ENCODE measurements around the gene BOC. TPM values are rescaled to one million over a fixed set of nuclear protein-coding genes. Genes with fewer than 3 reads are reported as not detected.

BOC gene
- polyA plus RNA-seq, 1 experiment: 17.7 TPM

GRCh38 chr3:113304856-113305540 lies 93.6 kb downstream of the BOC start:
- no peak for DNase-seq (ENCODE audit: low read depth)
- no peaks in the 10 kb centered on the region for H3K27me3 ChIP-seq (ENCODE audit: control insufficient read depth, insufficient read depth, low read length)
- H3K4me3 ChIP-seq (ENCODE audit: low read depth, low read length): no peak overlapping the region
- H3K36me3 ChIP-seq (ENCODE audit: control insufficient read depth, insufficient read depth, low read length): no peaks in the 10 kb centered on the region
- POLR2A ChIA-PET: no interaction called here
- CTCF ChIA-PET: no interaction called here
- no peak for TF ChIP-seq CTCF (IDR thresholded peaks at IDR 0.05; ENCODE audit: insufficient read depth, low read depth, low read length)

DNA sequence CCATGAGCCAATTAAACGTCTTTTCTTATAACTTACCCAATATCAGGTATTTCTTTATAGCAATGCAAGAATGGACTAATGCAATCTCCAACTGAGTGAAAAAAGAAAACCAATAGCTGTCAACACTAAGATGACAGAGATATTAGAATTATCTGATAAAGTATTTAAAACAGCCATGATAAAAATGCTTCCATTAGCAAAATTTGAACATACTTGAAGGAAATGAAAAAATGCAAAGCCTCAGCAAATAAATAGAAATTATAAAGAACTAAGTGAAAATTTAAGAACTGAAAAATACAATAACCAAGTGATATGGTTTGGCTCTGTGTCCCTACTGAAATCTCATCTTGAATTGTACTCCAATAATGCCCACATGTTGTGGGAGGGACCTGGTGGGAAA lies 99.6 kb downstream of the BOC start:
- H3K27me3 ChIP-seq (ENCODE audit: control insufficient read depth, insufficient read depth, low read length): no peaks in the 10 kb centered on the region
- DNase-seq (ENCODE audit: low read depth): no peak
- no peak for TF ChIP-seq CTCF (IDR thresholded peaks at IDR 0.05; ENCODE audit: insufficient read depth, low read depth, low read length)
- ChIA-PET POLR2A (no interaction called here), CTCF (no interaction called here)
- no peak overlapping the region for H3K4me3 ChIP-seq (ENCODE audit: low read depth, low read length)
- H3K36me3 ChIP-seq (ENCODE audit: control insufficient read depth, insufficient read depth, low read length): no peaks in the 10 kb centered on the region

GRCh38 chr3:113312416-113312815 lies 101.1 kb downstream of the BOC start:
- CTCF ChIA-PET: no interaction called here
- Histone ChIP-seq H3K4me3 (ENCODE audit: low read depth, low read length) (no peak overlapping the region), H3K36me3 (ENCODE audit: control insufficient read depth, insufficient read depth, low read length) (no peaks in the 10 kb centered on the region), H3K27me3 (ENCODE audit: control insufficient read depth, insufficient read depth, low read length) (no peaks in the 10 kb centered on the region)
- no peak for TF ChIP-seq CTCF (IDR thresholded peaks at IDR 0.05; ENCODE audit: insufficient read depth, low read depth, low read length)
- DNase-seq (ENCODE audit: low read depth): no peak
- POLR2A ChIA-PET: no interaction called here

DNA sequence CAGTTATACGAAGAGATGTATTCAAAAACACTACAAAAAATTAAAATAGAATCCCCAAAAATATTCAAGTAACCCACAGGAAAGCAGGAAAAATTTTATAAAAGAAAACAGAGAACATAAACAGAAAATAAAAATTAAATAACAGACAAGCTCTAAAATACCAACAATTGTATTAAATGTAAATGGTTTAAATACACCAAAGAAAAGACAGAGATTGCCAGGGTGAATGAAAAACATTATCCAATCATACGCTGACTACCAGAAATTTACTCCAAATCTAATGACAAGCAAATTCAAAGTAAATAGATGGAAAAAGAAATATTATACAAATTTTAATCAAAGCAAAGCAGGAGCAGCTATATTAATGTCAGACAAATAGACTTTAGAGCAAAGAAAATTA lies 103.6 kb downstream of the BOC start:
- ChIA-PET CTCF (no interaction called here), POLR2A (no interaction called here)
- TF ChIP-seq CTCF (IDR thresholded peaks at IDR 0.05; ENCODE audit: insufficient read depth, low read depth, low read length): no peak

DNA sequence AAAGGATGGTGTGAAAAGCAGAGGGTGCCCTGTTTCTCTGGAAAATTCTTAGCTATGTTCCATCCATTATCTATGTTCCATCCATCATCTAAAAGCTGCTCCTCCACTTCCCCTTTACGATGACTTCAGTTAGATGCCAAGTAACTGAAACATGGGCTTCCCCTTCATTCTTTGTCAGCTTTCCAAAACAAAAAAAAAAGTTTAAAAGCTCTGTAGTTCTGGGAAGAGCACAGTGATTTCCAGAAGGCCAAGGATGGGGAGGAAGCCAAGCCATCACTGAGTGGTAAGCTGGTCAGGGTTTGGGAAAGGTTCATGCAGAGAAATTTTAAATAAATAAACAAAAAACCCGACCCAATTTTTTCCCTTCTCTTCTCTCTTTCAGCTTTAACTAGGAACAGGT lies 118.4 kb downstream of the BOC start:
- H3K27me3 ChIP-seq (ENCODE audit: control insufficient read depth, insufficient read depth, low read length): no peaks in the 10 kb centered on the region
- ChIA-PET POLR2A (no interaction called here), CTCF (no interaction called here)
- H3K36me3 ChIP-seq (ENCODE audit: control insufficient read depth, insufficient read depth, low read length): no peaks in the 10 kb centered on the region
- DNase-seq (ENCODE audit: low read depth): no peak
- no peak for TF ChIP-seq CTCF (IDR thresholded peaks at IDR 0.05; ENCODE audit: insufficient read depth, low read depth, low read length)
- no peak overlapping the region for H3K4me3 ChIP-seq (ENCODE audit: low read depth, low read length)

More for the DNA sequence above, 103.6 kb downstream of the BOC start:
- Histone ChIP-seq H3K27me3 (ENCODE audit: control insufficient read depth, insufficient read depth, low read length) (no peaks in the 10 kb centered on the region), H3K4me3 (ENCODE audit: low read depth, low read length) (no peak overlapping the region), H3K36me3 (ENCODE audit: control insufficient read depth, insufficient read depth, low read length) (no peaks in the 10 kb centered on the region)
- DNase-seq (ENCODE audit: low read depth): no peak
